Thyroid gland (tissue), 4 donors: ENCODE results near the gene EBP. TPM values are rescaled to one million over a fixed set of nuclear protein-coding genes. Genes with fewer than 3 reads are reported as not detected.

Source experiments
- DNase-seq, 2 donors: peaks; one replicate each; pipeline ENCODE4 v3.0.0-alpha.2; 2019
- H3K27ac ChIP-seq, 3 donors: fragments of 200-600 bp; sonication (generic); 1 replicate in 2 of 3; 2 replicates in 1 of 3; pipeline ENCODE4 v1.5.1; 2016 to 2019; ENCODE audit warnings: mild to moderate bottlenecking in 1 of 3, moderate library complexity in 1 of 3
- H3K27me3 ChIP-seq: fragments of 200-600 bp; sonication (generic); one replicate; pipeline ENCODE4 v1.5.1; 2019
- H3K36me3 ChIP-seq, 2 donors: fragments of 200-600 bp; sonication (generic); one replicate each; pipeline ENCODE4 v1.5.1; 2016 to 2019
- H3K4me1 ChIP-seq, 2 donors: fragments of 200-600 bp; sonication (generic); one replicate each; pipeline ENCODE4 v1.5.1; 2017 to 2019
- H3K4me3 ChIP-seq, 3 donors: fragments of 200-600 bp; sonication (generic); replicated peaks in 1 of 3; 1 replicate in 2 of 3; 2 replicates in 1 of 3; pipeline ENCODE4 v1.5.1; 2016; ENCODE audit warnings: mild to moderate bottlenecking in 1 of 3
- H3K9me3 ChIP-seq: fragments of 200-600 bp; sonication (generic); one replicate; pipeline ENCODE4 v1.5.1; 2017
- POLR2A ChIP-seq, 2 donors: fragments of 450-650 bp; IDR thresholded peaks; one replicate each; pipeline ENCODE4 v1.6.1; 2017; ENCODE audit warnings: antibody characterized with exemption in 2 of 2, mild to moderate bottlenecking in 2 of 2, moderate library complexity in 1 of 2
- WGBS, 2 donors: methylation state at CpG; one replicate each; pipeline ENCODE4 v1.1.5; 2017; 5-methylcytosine and 5-hydroxymethylcytosine counted together
- intact Hi-C: fragments of 100-400 bp; cut with DNase I; formaldehyde crosslinking; loops from one replicate; pipeline ENCODE4 v1.15.1; 2023
- total RNA-seq, 4 donors: library from RNA; depleted of rRNA; stranded (reverse); fragments of >200 nt; gene quantifications; one replicate each; pipeline ENCODE4 v1.2.3, GENCODE V29; 2016
- TF ChIP-seq, protein P1 (sequence below), 6 experiments: fragments of 200-600 bp in 3 of 6; fragments of 450-650 bp in 3 of 6; sonication (generic) in 3 of 6; IDR thresholded peaks; one replicate each; pipeline ENCODE4 v1.5.1; 2016 to 2019; ENCODE audit warnings: antibody characterized with exemption in 6 of 6, mild to moderate bottlenecking in 2 of 6, inconsistent platforms in 1 of 6, moderate library complexity in 1 of 6

The EBP gene
- 10 to 100 TPM; 11.0 to 43.5 (median 35.5) TPM for total RNA-seq

DNA sequence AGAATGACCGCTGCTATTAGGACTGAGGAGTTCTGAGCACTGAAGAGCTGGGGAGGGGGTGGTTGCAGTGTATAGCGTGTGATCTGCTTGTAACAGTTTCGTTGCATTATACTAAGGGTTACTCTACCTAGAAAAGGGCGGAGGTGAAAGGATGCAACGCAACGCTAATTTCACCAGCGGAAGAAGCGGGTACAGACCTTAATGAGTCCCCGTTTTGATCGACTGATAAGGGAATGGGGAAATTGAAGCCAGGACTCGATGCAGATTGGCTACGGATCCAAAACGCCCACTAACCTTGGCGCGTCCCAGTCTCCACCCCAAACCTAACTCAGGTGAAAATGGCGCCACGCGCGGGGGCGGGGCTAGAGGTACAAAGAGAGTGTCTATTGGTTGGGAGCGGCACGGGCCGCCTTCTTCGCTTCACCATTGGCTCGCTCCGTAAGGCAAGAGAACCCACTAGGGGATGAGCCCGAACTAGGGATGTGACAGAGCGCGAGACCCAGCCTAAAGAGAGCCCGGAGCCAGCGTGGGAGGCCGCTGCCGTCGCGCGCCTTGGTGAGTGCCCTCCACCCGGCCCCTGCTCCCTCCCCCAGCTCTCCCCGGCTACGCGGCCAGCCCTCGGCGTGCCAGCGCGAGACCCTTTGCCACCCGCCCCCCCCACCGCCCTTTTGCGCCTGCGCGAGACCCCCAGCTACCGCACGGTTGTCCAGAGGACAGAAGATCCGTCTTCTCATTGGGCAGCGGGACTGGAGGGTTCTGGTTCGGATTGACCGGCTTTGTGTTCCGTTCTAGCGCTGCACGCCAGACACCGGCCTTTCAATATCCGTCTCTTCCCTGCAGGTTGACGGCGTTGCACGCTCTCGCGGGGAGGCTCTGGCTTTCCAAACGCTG, at the start of gene EBP:
TSS of gene EBP (plus strand) at position 456 of the 891 bp plus-strand sequence. CDS start 1,964 bp downstream, outside the sequence.
- Histone ChIP-seq H3K4me1 (peaks cover 0 to 4% of the 10 kb centered on the region in 2 donors), H3K27ac (peak within 1 kb of the TSS; percentile 51 to 71 (median 55)), H3K9me3 (no peaks in the 10 kb centered on the region), H3K36me3 (no peaks in the 10 kb centered on the region), H3K4me3 (peak within 1 kb of the TSS in 2 of 3 donors; percentile 39 to 51), H3K27me3 (no peaks in the 10 kb centered on the region)
- intact Hi-C loops: no loop called here
- WGBS, 2 donors: 1 to 2% methylated on average over 18 to 31 of the region's 66 CpGs
- peak; percentile 92 to 94 for DNase-seq
- peak in 1 of 2 donors; percentile 76 for TF ChIP-seq POLR2A (IDR thresholded peaks at IDR 0.05)
- TF ChIP-seq, protein P1, sequence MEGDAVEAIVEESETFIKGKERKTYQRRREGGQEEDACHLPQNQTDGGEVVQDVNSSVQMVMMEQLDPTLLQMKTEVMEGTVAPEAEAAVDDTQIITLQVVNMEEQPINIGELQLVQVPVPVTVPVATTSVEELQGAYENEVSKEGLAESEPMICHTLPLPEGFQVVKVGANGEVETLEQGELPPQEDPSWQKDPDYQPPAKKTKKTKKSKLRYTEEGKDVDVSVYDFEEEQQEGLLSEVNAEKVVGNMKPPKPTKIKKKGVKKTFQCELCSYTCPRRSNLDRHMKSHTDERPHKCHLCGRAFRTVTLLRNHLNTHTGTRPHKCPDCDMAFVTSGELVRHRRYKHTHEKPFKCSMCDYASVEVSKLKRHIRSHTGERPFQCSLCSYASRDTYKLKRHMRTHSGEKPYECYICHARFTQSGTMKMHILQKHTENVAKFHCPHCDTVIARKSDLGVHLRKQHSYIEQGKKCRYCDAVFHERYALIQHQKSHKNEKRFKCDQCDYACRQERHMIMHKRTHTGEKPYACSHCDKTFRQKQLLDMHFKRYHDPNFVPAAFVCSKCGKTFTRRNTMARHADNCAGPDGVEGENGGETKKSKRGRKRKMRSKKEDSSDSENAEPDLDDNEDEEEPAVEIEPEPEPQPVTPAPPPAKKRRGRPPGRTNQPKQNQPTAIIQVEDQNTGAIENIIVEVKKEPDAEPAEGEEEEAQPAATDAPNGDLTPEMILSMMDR (IDR thresholded peaks at IDR 0.05): no peak

DNA sequence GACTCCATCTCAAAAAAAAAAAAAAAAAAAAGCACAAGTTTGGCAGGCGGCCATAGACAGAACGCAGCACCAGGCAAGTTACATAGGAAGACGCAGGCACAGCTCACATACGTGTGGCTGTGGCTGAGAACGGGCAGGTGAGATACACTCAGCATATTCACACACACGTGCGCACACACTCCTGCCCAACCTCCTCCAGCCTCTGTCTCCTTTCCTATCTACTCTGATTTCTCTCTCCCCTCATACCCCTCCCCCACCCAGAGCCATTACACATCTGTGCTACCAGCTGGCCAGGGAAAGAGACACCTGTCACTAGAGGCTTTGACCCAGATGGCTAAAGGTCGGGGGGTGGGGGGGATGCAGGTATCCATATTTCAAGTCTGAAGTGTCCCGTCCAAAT, 49.4 kb upstream of the EBP start:
- no peak for TF ChIP-seq POLR2A (IDR thresholded peaks at IDR 0.05)
- DNase-seq: no peak
- WGBS, 2 donors: 77 to 84% methylated on average over 8 to 9 of the region's 9 CpGs
- Histone ChIP-seq H3K27ac (no peak overlapping the region), H3K36me3 (no peaks in the 10 kb centered on the region), H3K9me3 (no peaks in the 10 kb centered on the region), H3K27me3 (no peaks in the 10 kb centered on the region), H3K4me1 (peaks cover 0 to 3% of the 10 kb centered on the region in 2 donors), H3K4me3 (no peak overlapping the region)
- intact Hi-C loops: loop anchor here (5.0 kb wide), 1 partner anchor 390 kb away; no protein-coding TSS in a partner anchor

- intact Hi-C loops: loop anchor here (5.0 kb wide), 1 partner anchor 391 kb away; no protein-coding TSS in a partner anchor
- H3K27me3 ChIP-seq: no peaks in the 10 kb centered on the region
- no peaks in the 10 kb centered on the region for H3K36me3 ChIP-seq
- TF ChIP-seq POLR2A (IDR thresholded peaks at IDR 0.05): no peak
- TF ChIP-seq, protein P1 (IDR thresholded peaks at IDR 0.05): no peak
- WGBS, 2 donors: 50 to 60% methylated on average over 9 to 10 of the region's 12 CpGs
- peaks cover 0 to 3% of the 10 kb centered on the region in 2 donors for H3K4me1 ChIP-seq
- H3K9me3 ChIP-seq: no peaks in the 10 kb centered on the region
- peak overlapping the region in 1 of 3 donors; percentile 10 for H3K27ac ChIP-seq
- no peak overlapping the region for H3K4me3 ChIP-seq
- DNase-seq: no peak
Measured at GRCh38 chrX:48472851-48473703, 48.5 kb upstream of the EBP start.

DNA sequence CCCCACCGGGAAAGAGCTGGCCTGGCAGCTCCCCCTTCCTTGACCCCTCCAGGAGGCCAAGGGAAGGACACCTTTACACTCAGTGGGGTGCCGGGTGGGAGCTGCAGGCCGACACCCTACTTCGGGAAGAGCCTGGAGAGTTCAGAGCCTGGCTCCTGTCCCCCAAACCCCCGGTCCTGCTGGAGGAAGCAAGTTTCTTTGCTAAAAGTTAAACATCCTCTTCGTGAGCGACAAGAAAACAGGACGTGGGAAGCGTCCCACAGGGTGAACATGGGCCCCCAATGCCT, 48.0 kb upstream of the EBP start:
- intact Hi-C loops: loop anchor here (5.0 kb wide), 1 partner anchor 391 kb away; no protein-coding TSS in a partner anchor
- no peak for TF ChIP-seq POLR2A (IDR thresholded peaks at IDR 0.05)
- TF ChIP-seq, protein P1 (IDR thresholded peaks at IDR 0.05): no peak
- WGBS, 2 donors: 68 to 77% methylated on average over 4 to 9 of the region's 9 CpGs

DNA sequence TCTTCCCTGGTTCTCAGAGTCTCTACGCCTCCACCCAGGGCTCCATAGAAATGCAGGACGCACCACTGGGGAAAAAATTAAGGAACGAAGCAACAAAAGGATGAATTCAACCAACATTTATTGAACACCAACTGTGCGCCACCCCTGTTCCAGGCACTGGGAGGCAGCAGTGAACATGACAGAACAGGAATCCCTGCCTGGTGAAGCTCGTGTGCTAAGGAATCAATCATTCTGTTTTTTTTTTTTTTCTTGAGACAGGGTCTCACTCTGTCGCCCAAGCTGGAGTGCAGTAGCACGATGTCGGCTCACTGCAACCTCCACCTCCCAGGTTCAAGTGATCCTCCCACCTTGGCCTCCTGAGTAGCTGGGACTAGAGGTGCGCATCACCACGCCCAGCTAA, 47.5 kb upstream of the EBP start:
- H3K4me1 ChIP-seq: peaks cover 0 to 3% of the 10 kb centered on the region in 2 donors
- H3K27me3 ChIP-seq: no peaks in the 10 kb centered on the region
- intact Hi-C loops: loop anchor here (5.0 kb wide), 1 partner anchor 392 kb away; no protein-coding TSS in a partner anchor
- no peaks in the 10 kb centered on the region for H3K36me3 ChIP-seq
- TF ChIP-seq POLR2A (IDR thresholded peaks at IDR 0.05): no peak
- H3K9me3 ChIP-seq: no peaks in the 10 kb centered on the region
- no peak for DNase-seq
- H3K4me3 ChIP-seq: no peak overlapping the region
- H3K27ac ChIP-seq: no peak overlapping the region
- 68 to 72% methylated on average over 8 to 10 of the region's 10 CpGs for WGBS, 2 donors

More for the DNA sequence above, 48.0 kb upstream of the EBP start:
- Histone ChIP-seq H3K9me3 (no peaks in the 10 kb centered on the region), H3K27ac (no peak overlapping the region), H3K4me1 (peaks cover 0 to 3% of the 10 kb centered on the region in 2 donors), H3K36me3 (no peaks in the 10 kb centered on the region), H3K27me3 (no peaks in the 10 kb centered on the region), H3K4me3 (no peak overlapping the region)
- no peak for DNase-seq
